ENCODE data around the gene UVRAG.
"Not testable (repeated sequence)": the region's sequence is repeated elsewhere in the genome, so short reads cannot be mapped to it uniquely, and the experiment has no call there.

The UVRAG gene

DNA sequence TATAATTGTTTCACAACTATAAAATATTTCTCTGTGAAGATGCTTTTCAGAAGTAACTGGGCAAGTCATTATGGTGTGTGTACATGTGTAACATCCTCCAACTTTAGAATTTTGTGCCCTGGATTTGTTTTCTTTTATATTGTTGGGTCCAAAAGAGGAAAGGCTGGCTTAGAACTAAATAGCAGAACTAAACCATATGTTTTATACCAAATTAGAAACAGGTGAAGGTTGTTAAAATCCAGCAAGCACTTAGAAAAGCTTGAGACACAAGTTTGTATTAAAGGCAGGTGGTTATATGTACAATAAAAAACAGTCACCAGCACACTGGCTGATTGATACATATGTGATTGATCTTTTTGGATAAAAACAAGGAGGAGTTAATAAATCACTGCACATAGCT lies 232.8 kb downstream of the UVRAG start:
- DNase-seq (ENCODE audit: insufficient read length, low spot score) (no peak), FAIRE-seq (no peak)

DNA sequence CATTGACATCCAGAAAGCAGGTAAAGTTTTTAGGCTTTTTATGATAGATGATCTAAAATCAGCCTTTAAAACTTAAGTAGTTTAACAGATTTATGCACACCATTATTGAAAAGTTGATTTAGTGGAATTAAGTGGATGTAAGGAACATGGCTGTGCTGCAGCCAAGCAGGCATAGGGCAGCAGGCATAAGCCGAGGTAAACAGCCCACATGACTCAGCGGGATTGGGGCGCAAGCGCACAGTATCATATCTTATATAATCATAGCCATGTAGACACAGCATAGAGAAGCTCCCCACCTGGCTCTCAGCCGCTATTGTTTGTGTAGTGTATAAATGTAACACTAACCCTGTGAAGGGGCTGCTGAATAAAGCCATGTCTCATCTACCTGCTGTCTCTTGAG lies 233.8 kb downstream of the UVRAG start:
- no peak for FAIRE-seq
- no peak for DNase-seq (ENCODE audit: insufficient read length, low spot score)

DNA sequence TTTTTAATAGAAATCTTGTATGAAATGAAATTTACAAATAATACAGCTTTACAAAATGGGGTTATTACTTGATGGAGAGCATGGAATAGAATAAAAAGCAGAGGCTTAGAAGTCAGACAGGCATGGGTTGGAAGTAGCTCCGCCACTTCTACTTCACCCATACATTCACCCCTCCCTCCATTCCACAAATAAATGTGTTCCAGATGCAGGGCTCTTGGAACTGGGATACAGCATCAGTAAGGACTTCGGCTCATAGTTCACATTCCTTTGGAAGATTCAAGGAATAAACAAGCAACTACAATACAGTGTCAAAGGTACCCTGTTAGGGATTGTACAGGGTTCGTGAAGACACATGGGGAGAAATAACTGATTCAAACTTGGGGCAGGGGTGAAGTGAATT lies 234.5 kb downstream of the UVRAG start:
- no peak for FAIRE-seq

DNA sequence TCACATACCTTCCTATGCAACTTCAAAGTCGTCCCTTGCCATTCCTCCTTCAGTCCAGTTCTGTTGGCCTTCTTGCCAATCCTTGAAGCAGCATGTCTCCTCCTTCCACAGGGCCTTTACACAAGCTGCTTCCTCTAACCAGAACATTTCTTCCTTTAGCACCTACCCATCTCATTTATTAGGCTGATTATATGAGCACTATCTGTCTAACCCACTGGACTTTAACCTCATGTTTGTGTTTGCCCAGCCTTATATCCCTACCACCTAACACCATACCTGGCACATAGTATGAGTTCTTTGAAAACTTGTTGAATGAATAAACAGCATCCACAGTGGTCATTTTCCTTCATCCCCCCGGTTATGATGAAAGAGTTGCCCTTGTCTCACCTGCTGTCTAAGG lies 236.9 kb downstream of the UVRAG start:
- no peak for DNase-seq (ENCODE audit: insufficient read length, low spot score)
- FAIRE-seq = no peak

More for the DNA sequence above, 234.5 kb downstream of the UVRAG start:
- DNase-seq (ENCODE audit: insufficient read length, low spot score) = no peak

DNA sequence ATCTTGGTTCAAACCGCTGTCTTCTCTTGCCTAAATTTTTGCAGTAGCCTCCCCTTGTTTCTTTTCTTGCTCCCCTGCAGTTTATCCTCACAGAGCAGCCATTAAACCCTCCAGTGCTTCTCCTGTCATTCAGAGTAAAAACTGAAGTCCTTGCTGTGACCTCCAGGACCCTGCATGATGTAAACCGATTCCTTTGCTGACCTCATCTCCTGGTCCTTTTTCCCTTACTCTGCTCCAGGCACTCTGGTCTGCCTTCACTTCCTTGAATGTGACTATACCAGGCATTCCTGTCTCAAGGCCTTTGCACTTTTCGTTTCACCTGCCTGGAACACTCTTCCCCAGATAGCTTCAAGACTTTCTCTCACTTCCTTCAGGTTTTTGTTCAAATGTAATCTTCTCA lies 239.3 kb downstream of the UVRAG start:
- DNase-seq (ENCODE audit: insufficient read length, low spot score) (no peak), FAIRE-seq (no peak)

DNA sequence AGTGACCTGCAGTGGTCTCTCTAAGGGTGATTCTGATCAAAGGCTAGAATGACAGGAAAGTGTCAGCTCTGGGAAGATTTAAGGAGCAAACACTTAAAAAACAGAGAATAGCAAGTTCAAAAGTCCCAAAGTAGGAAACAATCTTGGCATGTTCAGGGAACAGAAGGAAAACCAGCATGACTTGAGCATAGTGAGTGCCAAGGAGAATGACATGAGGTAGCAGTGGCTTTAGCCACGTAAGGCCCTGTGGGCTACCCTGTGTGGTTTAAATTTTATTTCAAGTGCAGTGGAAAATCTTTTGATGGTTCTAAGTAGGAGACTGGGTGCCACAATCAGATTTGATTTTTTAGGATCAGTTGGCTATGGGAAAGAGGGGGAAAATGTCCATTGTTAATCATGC lies 241.9 kb downstream of the UVRAG start:
- DNase-seq (ENCODE audit: insufficient read length, low spot score) = no peak
- FAIRE-seq = no peak

DNA sequence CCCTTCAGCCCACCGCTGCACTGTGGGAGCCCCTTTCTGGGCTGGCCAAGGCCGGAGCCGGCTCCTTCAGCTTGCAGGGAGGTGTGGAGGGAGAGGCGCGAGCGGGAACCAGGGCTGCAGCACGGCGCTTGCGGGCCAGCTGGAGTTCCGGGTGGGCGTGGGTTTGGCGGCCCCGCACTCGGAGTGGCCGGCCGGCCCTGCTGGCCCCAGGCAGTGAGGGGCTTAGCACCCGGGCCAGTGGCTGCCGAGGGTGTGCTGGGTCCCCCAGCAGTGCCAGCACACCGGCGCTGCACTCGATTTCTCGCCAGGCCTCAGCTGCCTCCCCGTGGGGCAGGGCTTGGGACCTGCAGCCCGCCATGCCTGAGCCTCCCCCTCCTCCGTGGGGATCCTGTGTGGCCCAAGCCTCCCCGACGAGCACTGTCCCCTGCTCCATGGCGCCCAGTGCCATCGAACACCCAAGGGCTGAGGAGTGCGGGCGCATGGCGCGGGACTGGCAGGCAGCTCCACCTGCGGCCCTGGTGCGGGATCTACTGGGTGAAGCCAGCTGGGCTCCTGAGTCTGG lies 245.5 kb downstream of the UVRAG start:
- FAIRE-seq; DNase-seq (ENCODE audit: insufficient read length, low spot score): not testable (repeated sequence)

DNA sequence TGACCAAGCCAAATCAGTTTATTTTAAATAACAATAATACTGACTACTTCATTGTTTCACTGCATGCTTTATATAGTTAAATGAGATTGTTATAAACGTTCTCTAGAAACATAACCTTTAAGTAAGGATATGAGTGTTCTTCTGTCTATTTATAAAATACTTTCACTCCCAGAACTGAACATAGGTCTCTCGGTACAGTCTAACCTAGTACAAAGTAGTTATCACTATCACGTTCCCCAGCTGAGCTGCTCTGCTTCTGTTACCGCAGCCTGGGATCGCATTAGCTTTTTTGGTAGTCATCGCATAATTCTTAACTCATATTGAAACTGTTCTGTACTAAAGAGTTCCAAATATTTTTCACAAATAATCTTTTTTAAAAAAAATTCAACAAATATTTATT lies 247.7 kb downstream of the UVRAG start:
- FAIRE-seq = no peak
- no peak for DNase-seq (ENCODE audit: insufficient read length, low spot score)

DNA sequence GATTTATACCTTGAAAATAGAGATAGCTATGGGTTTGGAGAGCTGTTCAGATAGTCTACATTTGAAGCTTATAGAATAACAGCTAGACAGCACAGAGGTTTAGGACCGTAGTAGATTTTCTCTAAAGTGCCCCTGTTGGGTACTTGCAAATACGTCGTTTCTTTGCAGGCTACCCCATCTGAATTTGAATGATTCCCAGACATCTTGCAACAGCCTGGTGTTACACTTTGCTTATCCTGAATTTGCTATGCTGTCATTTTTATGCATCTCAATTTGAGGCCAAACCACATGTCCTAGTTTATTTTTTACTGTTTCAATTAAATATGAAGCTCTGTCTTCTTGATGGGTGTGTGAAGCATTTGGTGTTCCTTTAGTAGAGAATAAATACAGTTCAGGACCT lies 249.2 kb downstream of the UVRAG start:
- no peak for DNase-seq (ENCODE audit: insufficient read length, low spot score)
- no peak for FAIRE-seq

DNA sequence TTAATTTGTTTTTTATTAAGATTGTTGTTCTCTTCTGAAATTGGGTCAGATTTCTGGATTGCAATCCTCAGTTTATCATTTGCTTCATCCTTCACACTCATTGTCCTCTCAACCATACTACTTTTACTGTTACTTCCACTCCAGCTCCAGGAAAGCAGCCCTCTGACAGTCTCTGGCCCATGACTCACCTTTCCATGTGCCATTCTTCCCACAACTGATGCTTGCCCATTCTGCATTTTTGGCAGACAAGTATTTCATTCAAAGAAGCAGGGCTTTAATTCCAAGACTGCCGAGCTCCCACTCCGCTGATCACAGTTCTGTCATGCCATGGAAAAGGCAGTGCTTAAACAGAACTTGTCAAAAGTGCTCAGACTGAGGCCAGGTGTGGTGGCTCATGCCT lies 252.1 kb downstream of the UVRAG start:
- no peak for FAIRE-seq
- no peak for DNase-seq (ENCODE audit: insufficient read length, low spot score)

DNA sequence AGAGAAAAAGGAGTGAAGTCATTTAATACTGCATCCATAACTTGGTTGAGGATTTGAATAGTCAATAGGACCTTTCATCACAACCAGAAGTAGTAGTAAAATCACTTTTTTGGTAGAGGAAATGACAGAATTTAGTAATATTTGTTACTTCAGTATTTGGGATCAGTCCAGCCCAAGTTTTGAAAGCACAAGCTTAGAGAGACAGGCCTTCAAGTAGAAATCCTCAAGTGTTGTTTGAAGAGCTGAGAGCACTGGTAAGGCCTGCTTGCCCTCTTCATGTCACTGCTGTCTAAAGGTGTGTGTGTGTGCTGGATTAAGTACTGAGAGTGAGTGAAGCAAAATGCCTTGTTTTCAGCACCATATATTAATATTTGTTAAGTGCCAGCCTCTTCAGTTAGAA lies 254.0 kb downstream of the UVRAG start:
- no peak for DNase-seq (ENCODE audit: insufficient read length, low spot score)
- no peak for FAIRE-seq

DNA sequence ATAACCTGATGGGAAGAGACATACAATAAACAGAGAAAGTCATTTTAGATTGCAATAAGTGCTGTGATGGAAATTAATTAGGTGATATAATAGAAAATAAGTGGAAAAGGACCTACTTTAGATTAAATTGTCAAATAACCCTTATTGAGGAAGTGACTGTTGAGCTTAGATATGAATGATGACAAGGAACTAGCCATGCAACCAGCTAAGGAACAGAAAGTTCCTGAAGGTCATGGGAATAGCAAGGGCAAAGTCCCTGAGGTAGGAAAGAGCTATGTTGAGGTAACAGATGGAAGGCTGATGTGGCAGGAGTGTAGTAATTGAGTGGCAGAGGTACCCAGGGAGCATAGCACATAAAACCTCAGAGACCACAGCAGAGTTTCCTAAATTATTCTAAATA lies 256.1 kb downstream of the UVRAG start:
- FAIRE-seq = no peak
- DNase-seq (ENCODE audit: insufficient read length, low spot score) = no peak

DNA sequence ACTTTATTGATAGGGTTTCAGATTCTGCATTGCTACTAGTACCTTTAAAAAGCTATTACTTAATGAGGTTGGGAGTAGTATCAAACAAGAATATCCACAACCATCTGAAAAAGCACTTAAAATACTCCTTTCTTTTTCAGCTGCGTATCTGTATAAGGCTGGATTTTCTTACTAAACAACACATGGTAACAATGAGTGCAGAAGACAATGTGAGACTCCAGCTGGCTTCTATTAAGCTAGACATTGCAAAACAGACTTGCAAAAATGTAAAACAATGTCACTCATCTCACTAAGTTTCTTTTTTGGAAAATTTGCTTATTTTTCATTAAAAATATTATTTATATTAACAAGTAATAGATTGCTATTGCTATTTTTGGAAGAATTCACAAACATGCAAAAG lies 258.7 kb downstream of the UVRAG start:
- DNase-seq (ENCODE audit: insufficient read length, low spot score) (no peak), FAIRE-seq (no peak)

DNA sequence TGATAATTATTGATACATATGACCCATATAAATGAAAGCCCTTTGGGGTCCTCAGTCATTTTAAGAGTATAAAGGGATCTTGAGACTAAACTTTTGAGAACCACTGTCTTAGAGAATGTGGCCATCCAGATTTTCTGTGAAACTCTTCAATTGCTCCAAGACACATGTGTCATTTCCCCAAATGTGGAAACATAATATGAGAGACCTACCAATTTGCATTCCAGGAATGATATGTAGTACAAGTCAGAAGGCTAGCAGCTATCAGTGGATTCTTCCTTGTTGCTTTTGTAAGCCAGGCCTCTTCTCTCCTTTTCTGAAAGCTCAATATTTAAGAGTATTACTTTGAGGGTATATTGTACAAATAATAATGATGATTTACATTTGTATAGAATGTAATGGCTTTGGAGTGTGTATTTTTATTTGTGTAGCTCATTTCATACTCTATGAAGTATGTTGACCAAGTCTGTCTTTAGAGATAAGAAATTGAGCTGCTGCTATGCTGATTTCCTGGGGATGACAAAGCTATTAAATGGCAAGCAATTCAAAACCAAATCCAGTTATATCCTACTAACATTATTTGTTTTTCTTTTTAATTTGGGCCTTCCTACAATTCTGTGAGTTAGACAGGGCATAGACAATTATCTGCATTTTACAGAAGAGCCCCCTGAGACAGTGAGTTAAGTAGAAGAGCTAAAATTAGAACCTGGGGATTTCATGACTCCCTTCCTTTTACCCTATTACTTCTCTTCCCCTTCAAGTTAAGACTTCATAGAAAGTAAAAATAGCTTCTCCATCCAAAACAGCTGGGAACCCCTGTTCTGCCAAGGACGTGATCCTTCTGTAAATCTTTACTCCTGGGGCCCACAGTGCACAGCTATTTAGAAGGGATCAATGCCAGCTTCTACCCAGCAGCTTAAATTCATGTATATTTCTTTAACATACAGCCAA lies 259.4 kb downstream of the UVRAG start:
- DNase-seq (ENCODE audit: insufficient read length, low spot score) (no peak), FAIRE-seq (no peak)

DNA sequence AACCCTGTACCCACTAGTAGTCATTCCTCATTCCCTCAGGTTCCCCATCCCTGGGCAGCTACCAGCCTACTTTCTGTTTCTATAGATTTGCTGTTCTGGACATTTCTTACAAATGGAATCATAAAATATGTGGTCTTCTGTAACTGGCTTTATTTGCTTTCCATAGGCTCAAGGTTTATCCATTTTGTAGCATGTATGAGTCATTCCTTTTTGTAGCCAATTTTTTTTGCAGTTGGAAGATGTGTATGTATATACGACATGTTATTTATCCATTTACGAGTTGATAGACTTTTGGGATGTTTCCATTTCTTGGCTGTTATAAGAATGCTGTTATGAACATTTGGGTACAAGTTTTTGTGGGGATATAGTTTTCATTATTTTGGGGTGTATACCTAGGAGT lies 260.7 kb downstream of the UVRAG start:
- FAIRE-seq (no peak), DNase-seq (ENCODE audit: insufficient read length, low spot score) (no peak)

DNA sequence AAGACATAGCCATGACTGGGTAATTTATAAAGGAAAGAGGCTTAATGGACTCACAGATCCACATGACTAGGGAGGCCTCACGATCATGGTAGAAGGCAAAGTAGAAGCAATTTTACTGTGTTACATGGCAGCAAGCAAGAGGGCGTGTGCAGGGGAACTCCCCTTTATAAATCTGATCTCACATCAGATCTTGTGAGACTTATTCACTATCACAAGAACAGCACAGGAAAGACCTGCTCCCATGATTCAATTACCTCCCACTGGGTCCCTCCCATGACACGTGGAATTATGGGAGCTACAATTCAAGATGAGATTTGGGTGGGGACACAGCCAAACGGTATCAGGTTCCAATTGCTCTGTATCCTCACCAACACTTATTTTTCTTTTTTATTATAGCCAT lies 261.2 kb downstream of the UVRAG start:
- not testable (repeated sequence) for FAIRE-seq; DNase-seq (ENCODE audit: insufficient read length, low spot score)

DNA sequence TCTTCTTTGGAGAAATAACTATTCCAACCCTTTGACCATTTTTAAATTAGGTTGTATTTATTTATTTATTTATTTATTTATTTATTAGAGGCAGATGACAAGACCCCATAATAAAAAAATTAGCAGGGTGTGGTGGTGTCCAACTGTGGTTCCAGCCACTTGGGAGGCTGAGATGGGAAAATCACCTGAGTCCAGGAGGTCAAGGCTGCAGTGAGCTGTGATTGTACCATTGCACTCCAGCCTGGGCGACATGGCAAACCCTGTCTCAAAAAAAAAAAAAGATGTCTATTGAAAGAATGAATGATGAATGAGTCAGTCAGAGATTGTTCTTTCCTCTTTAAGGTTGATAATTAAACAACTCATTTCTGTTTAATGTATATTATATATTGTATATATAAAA lies 261.7 kb downstream of the UVRAG start:
- DNase-seq (ENCODE audit: insufficient read length, low spot score) (no peak), FAIRE-seq (no peak)

DNA sequence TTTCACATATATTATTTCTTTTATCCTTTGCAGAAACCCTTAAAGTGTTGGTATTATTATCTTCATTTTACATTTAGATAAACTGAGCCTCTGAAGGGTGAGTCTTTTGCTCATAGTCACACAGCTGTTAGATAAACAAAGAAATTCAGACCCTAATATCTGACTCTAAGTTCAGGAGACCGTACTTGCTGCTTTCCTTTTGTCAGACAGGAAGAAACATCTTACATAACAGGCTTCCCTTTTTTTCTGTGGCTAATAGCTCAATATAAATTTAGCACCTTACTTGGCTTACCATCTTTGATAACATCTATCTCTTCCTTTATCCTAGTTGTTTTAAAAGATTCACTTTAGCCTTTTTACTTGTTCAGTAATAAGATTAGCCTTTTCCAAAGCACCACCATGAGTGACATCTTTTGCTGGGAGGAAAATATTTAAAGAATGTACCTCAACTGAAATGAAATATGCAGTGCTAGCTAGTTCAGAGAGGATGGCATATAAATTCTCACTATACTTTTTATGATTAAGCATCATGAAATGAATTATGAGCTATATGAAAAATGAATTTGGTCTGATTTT lies 262.7 kb downstream of the UVRAG start:
- FAIRE-seq = no peak
- peak; percentile 47 for DNase-seq (ENCODE audit: insufficient read length, low spot score)

DNA sequence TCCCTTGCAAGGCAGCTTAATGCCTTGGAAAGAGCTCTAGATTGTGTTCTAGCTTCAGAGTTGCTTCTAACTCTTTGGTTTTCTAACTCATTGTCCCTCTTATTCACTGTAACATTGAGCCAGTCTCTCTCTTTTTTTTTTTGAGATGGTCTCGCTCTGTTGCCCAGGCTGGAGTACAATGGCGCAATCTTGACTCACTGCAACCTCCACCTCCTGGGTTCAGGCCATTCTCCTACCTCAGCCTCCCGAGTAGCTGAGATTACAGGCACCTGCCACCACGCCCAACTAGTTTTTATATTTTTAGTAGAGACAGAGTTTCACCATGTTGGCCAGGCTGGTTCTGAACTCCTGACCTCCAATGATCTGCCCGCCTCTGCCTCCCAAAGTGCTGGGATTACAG lies 266.1 kb downstream of the UVRAG start:
- DNase-seq (ENCODE audit: insufficient read length, low spot score); FAIRE-seq: not testable (repeated sequence)

DNA sequence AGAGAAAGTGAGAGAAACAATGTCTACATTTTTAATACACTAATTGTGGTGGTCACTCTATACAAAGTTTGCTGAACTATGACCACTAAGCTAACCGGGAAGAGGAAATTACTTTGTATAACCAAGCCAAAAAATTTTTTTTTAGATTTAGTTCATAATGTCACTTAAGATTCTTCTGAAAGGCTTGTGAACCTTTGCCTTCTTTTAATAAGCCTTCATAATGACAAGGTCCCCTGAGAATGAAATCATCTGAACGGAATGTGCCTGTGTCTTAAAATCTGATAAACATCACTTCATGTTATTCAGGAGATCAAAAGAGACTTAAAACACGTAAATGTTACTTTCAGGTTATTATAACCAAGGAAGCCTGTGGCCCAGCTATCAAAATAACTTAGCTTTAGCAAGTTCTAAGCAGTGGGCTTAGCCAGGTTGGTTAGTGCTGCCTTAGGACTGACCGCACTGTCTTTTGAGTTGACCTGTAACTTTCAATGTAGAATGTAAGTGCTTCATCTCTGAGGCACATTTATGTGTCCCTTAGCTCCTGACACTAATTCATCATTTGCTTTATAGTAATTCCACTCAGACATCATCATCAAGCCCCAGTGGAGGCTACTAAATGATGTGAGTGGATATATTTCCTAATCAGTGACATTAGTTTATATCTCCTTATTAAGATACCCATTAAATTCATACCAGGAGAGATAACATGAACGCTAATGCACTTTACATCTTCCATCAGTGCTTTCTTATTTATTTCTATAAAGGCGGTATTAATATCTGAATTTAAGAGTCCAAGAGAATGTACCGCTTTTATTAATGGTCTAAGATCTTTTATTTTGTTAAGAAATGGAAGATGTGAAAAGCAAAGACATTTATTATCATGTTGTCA lies 268.8 kb downstream of the UVRAG start:
- FAIRE-seq (no peak), DNase-seq (ENCODE audit: insufficient read length, low spot score) (peak; percentile 6)

DNA sequence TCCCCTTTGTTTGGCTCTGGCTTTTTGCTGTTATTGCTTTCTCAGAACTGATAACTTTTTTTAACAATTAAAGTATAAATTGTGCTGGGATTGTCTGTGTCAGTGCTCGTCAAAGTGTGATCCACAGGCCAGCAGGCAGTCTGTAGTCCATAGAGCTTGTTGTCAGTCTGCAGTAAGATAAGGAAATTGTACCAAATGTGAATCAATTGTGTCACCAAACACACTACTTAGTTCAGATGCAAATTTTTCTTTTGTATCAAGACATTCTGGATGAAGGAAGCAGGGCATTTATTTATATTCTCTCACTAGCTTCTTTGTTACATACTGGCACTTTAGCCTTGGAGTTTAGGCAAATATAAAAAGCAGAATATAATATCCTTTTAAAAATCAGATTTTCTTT lies 270.3 kb downstream of the UVRAG start:
- FAIRE-seq = no peak
- DNase-seq (ENCODE audit: insufficient read length, low spot score) = no peak

Data from HTR-8/SVneo (cell line).